ACHN (cell line): Measurements from ENCODE around the gene PLEKHG3.
"Not testable (repeated sequence)": the region's sequence is repeated elsewhere in the genome, so short reads cannot be mapped to it uniquely, and the experiment has no call there.

Source experiments
- DNase-seq: peaks from one replicate; pipeline ENCODE4 v3.0.0-alpha.2; 2015
- in situ Hi-C: cut with HindIII; loops from 2 replicates; pipeline ENCODE4 v1.10.0; 2017; ENCODE audit warnings: low sequenced_read_pairs, low pct_ligation_motif_present, low pct_unique_long_range_greater_than_20kb

The PLEKHG3 gene

GRCh38 chr14:64704143-64704742 is at the start of gene PLEKHG3:
PLEKHG3 (plus strand) TSS chr14:64704424; CDS start chr14:64727632, 23,208 bp downstream.
- DNase-seq = peak; percentile 80
- in situ Hi-C loops = no loop called here

- DNase-seq = no peak
- in situ Hi-C loops = no loop called here
These were observed 49.3 kb upstream of the PLEKHG3 start for GRCh38 chr14:64654901-64655300.

GRCh38 chr14:64656986-64657385 is 47.2 kb upstream of the PLEKHG3 start:
- DNase-seq = no peak
- in situ Hi-C loops = no loop called here

GRCh38 chr14:64658201-64658600 is 46.0 kb upstream of the PLEKHG3 start:
- in situ Hi-C loops = no loop called here
- no peak for DNase-seq

GRCh38 chr14:64658700-64659264 is 45.4 kb upstream of the PLEKHG3 start:
- DNase-seq, in situ Hi-C loops: not testable (repeated sequence)

GRCh38 chr14:64659366-64659765 is 44.9 kb upstream of the PLEKHG3 start:
- DNase-seq = no peak
- in situ Hi-C loops = no loop called here

- DNase-seq = no peak
- in situ Hi-C loops = no loop called here
These were observed 41.0 kb upstream of the PLEKHG3 start for GRCh38 chr14:64663174-64663573.

GRCh38 chr14:64671591-64671990 is 32.6 kb upstream of the PLEKHG3 start:
- in situ Hi-C loops = no loop called here
- DNase-seq = peak; percentile 57

GRCh38 chr14:64673316-64673715 is 30.9 kb upstream of the PLEKHG3 start:
- in situ Hi-C loops = no loop called here
- DNase-seq = no peak

- in situ Hi-C loops = no loop called here
- no peak for DNase-seq
These were observed 30.5 kb upstream of the PLEKHG3 start for GRCh38 chr14:64673748-64674147.

- no peak for DNase-seq
- in situ Hi-C loops = no loop called here
These were observed 29.4 kb upstream of the PLEKHG3 start for GRCh38 chr14:64674829-64675228.

- in situ Hi-C loops = no loop called here
- no peak for DNase-seq
These were observed 28.9 kb upstream of the PLEKHG3 start for GRCh38 chr14:64675312-64675711.

- DNase-seq = no peak
- in situ Hi-C loops = no loop called here
These were observed 27.7 kb upstream of the PLEKHG3 start for GRCh38 chr14:64676410-64677008.

GRCh38 chr14:64680013-64680713 is 24.1 kb upstream of the PLEKHG3 start:
- DNase-seq = no peak
- in situ Hi-C loops = no loop called here

- in situ Hi-C loops = no loop called here
- DNase-seq = no peak
These were observed 23.5 kb upstream of the PLEKHG3 start for GRCh38 chr14:64680714-64681065.

GRCh38 chr14:64681796-64682710 is 22.2 kb upstream of the PLEKHG3 start:
- in situ Hi-C loops = no loop called here
- no peak for DNase-seq

- DNase-seq = no peak
- in situ Hi-C loops = no loop called here
These were observed 21.4 kb upstream of the PLEKHG3 start for GRCh38 chr14:64682843-64683242.

GRCh38 chr14:64683264-64683663 is 21.0 kb upstream of the PLEKHG3 start:
- in situ Hi-C loops = no loop called here
- no peak for DNase-seq

- in situ Hi-C loops = no loop called here
These were observed 20.1 kb upstream of the PLEKHG3 start for GRCh38 chr14:64684091-64684490.

More at GRCh38 chr14:64684091-64684490, 20.1 kb upstream of the PLEKHG3 start:
- DNase-seq = no peak
